OCI-M2 (cell line): Measurements from ENCODE around the gene GOLGA8M.
"Not testable (repeated sequence)": the region's sequence is repeated elsewhere in the genome, so short reads cannot be mapped to it uniquely, and the experiment has no call there.

Experiments used
- DNase-seq: peaks from one replicate; lab custom pipeline; 2025; ENCODE audit not compliant: unreplicated experiment; lab: John Stamatoyannopoulos, UW

Gene GOLGA8M, protein sequence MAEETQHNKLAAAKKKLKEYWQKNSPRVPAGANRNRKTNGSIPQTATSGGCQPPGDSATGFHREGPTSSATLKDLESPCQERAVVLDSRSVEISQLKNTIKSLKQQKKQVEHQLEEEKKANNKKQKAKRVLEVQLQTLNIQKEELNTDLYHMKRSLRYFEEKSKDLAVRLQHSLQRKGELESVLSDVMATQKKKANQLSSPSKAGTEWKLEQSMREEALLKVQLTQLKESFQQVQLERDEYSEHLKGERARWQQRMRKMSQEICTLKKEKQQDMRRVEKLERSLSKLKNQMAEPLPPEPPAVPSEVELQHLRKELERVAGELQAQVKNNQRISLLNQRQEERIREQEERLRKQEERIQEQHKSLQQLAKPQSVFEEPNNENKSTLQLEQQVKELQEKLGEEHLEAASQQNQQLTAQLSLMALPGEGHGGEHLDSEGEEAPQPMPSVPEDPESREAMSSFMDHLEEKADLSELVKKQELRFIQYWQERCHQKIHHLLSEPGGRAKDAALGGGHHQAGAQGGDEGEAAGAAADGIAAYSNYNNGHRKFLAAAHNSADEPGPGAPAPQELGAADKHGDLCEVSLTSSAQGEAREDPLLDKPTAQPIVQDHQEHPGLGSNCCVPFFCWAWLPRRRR

GRCh38 chr15:28712270-28712669 is at the start of gene GOLGA8M:
Gene GOLGA8M, minus strand, starts transcription at chr15:28712421. Its CDS starts 98 bp downstream, at chr15:28712323.
- DNase-seq = not testable (repeated sequence)

DNA sequence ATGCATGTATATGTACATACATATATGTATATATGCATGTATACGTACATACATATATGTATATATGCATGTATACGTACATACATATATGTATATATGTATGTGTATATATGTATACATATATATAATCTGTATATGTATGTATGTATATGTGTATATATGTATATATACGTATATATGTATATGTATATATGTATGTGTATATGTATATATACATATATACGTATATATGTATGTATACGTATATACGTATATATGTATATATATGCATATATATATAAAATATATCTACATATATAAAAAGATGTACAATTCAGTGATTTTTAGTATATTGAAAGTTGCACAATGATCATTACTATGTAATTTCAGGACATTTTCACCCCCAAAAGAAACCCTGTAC is 30.7 kb upstream of the GOLGA8M start:
- DNase-seq = not testable (repeated sequence)

DNA sequence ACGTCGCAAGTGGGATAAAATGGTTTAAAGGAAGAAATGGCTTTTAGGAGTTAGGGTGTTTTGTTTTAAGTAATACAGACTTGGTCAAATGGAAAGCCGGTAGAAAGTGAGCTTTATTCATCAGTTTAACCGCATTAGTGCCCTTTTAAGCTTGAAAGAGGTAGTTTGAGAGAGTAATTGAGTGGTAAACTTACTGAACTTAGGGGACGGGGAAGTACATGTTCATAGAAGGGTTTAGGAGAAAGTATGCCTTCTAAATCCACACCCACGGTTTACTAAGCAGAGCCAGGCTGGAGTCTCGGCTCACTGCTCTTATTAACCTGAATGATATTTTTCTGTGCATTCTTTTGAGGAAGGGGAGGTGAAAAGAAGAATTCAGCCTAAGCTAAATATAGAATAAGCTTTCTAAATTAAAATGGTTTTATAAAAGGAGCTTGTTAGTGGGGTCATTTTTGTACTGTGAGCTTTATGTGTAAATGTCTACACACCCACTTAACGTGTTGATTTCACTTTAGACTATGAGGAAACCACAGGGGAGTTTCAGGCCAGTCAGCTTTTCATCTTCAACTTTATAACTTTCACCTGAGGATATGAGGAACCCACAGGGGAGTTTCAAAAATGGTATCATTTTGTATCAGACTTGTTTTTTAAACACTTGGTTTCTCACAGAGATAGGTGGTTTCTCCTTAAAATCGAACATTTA is 26.5 kb upstream of the GOLGA8M start:
- not testable (repeated sequence) for DNase-seq

GRCh38 chr15:28738200-28738561 is 26.0 kb upstream of the GOLGA8M start:
- DNase-seq = not testable (repeated sequence)

GRCh38 chr15:28737521-28738199 is 25.4 kb upstream of the GOLGA8M start:
- not testable (repeated sequence) for DNase-seq

GRCh38 chr15:28728061-28728460 is 15.8 kb upstream of the GOLGA8M start:
- not testable (repeated sequence) for DNase-seq

- DNase-seq = not testable (repeated sequence)
These were observed 14.8 kb upstream of the GOLGA8M start for GRCh38 chr15:28727026-28727425.

DNA sequence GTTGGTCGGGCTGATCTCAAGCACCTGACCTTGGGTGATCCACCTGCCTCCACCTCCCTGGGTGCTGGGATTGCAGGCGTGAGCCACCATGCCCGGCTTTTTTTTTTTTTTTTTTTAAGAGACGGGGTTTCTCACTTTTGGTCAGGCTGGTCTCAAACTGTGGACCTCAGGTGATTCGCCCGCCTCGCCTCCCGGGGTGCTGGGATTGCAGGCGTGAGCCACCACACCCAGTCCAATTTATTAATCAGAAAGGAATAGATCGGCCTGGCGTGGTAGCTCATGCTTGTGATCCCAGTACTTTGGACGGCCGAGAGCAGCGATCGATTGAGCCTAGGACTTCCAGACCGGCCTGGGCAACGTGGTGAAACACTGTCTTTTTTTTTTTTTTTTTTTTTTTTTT is 13.9 kb upstream of the GOLGA8M start:
- DNase-seq = no peak

- no peak for DNase-seq
These were observed 13.3 kb upstream of the GOLGA8M start for GRCh38 chr15:28725556-28725955.

- DNase-seq = not testable (repeated sequence)
These were observed 11.8 kb upstream of the GOLGA8M start for GRCh38 chr15:28723986-28724385.

DNA sequence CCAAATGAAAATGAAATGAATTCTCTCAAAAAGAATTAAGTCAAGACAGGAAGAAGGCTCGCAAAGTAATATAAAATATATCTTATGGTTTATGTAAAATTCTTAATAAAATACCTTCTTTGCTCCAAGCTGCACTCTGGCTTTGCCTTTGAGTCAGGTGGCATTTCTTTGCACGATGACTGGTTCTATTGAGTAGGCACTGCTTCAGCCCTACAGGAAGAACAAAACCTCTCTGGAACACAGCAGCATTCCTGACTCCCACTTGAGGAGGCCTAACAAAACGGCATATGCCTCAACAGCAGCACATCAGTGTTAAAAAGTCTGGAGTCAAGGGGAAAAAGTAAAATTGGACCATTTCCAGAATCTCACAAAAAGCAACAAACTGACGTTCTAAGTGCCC is 7.4 kb upstream of the GOLGA8M start:
- DNase-seq = not testable (repeated sequence)

- not testable (repeated sequence) for DNase-seq
These were observed 6.4 kb upstream of the GOLGA8M start for GRCh38 chr15:28718576-28718975.

DNA sequence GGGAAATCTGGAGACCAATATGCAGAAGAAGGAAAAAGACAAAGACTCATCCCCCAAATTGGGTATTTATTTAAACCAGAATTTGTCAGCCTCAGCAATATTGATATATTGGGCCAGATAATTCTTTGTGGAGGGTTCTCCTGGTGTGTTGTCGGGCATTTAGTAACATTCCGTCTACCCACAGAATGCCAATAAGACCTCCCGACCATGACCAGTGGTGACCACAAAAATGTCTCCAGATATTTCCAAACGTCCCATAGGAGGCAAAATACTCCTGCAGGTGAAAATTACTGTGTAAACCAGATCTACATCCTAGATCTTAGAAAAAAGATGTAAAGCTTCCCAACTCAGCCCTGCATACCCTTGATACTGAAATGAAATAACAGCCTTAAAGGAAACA is 2.0 kb upstream of the GOLGA8M start:
- DNase-seq = not testable (repeated sequence)

GRCh38 chr15:28703927-28704326 is 8.3 kb downstream of the GOLGA8M start:
- DNase-seq = not testable (repeated sequence)

DNA sequence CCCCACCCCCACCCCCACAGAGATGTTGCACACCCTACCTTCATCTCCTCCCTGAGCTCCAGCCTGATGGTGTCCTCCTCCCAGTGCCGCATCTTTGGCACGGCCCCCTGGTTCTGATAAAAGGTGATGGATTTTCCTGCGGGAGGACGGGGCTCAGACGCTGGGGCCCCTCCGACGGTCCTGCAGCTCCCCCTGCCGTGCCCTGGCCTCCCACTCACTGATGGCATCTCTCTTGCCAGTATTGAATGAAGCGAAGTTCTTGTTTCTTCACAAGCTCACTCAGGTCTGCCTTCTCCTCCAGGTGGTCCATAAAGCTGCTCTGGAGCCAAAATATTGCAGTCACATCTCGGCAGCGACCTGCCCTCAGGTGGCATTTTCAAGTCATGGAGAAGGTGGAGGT is 9.8 kb downstream of the GOLGA8M start:
- not testable (repeated sequence) for DNase-seq

DNA sequence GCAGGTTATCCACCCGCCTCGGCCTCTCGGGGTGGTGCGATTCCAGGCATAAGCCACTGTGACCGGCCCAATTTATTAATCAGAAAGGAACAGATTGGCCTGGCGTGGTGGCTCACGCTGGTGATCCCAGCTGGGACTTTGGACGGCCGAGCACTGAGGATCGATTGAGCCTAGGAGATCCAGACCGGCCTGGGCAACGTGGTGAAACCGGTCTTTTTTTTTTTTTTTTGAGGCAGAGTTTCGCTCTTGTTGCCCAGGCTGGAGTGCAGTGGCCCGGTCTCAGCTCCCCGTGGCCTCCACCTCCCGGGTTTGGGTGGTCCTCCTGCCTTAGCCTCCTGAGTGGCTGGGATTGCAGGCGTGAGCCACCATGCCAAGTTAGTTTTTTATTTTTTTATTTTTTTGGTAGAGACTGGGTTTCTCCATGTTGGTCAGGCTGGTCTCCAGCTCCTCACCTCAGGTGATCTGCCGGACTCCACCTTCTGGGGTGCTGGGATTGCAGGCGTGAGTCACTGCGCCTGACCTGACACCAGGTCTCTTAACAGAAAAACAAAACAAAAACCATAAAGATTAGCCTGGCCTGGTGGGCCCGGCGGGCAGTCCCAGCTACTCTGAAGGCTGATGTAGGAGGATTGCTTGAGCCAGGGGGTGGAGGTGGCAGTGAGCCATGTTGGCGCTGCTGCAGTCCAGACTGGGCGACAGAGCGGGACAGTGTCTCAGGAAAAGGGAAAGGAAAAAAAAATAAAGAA is 18.0 kb downstream of the GOLGA8M start:
- not testable (repeated sequence) for DNase-seq

DNA sequence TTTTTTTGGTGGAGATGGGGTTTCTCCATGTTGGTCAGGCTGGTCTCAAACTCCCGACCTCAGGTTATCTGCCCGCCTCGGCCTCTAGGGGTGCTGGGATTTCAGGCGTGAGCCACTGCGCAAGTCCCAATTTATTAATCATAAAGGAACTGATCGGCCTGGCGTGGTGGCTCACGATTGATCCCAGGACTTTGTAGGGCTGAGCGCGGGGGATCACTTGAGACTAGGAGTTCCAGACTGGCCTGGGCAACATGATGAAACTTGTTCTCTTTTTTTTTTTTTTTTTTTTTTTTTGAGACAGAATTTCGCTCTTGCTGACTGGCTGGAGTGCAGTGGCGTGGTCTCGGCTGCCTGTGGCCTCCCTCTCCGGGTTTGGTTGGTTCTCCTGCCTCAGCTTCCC is 19.2 kb downstream of the GOLGA8M start:
- not testable (repeated sequence) for DNase-seq

DNA sequence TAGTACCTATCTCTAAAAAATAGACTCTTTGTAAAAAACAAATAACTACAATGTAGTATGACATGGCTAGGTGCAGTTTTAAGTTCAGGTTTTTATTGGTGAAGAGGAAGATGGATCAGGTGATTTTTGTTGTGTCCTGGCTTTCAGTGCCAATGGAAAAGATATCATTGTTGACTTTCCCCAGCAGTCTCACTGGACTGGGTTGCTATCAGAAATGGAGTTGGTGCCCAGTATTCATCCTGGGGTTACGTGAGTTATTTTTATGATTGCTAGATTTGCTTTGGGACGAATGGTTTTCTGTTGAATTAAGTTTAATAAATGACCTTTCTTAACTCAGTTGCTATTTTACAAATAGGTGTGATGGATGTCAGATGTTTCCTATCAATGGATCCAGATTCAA is 38.7 kb downstream of the GOLGA8M start:
- DNase-seq = not testable (repeated sequence)

DNA sequence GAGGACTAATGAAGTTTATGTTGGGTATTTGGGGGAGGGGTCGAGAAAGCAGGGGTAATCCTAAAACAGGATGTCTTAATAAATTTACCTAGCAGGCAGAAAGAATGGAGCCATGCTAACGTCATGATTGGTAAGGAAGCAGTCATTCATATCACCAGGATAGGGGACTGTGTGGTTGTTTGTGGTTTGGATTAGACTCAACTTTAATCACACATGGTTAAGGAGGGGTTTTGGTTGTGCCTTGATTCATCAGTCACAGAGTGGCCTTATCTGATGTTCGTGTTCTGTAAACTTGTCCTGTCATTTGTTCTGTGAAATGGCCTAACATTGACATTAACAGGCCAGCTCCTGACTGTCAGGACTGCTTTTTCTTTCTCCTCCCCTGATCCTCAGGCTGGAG is 40.1 kb downstream of the GOLGA8M start:
- not testable (repeated sequence) for DNase-seq

DNA sequence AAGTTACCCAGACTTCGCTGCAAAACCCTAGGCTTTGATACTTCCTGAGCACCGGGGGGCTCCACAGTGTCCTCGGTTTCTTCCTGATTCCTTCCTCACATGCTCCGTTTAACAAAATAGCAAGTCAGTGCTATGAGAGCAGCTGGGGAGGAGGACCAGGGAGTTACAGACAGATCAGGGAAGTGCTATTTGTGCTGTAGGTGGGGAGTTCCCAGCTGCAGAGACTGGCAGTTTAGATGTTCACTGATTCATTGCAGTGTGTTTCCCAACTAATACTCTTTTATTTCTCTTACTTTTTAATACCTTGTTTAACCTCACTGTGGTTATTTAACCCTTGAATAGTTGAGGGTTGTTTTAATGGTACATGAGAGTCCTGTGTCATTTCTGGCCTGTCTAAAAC is 45.8 kb downstream of the GOLGA8M start:
- DNase-seq = not testable (repeated sequence)
